Esophagus squamous epithelium (tissue), 4 donors: ENCODE data around the gene SUSD6.

Source experiments
- POLR2A ChIP-seq, 4 donors: fragments of 450-650 bp; IDR thresholded peaks; one replicate each; pipeline ENCODE4 v1.6.1; 2017; ENCODE audit warnings: antibody characterized with exemption in 4 of 4, mild to moderate bottlenecking in 4 of 4, moderate library complexity in 3 of 4
- TF ChIP-seq, protein P1 (sequence below), 6 experiments: fragments of 450-650 bp in 4 of 6; fragments of 200-600 bp in 2 of 6; sonication (generic) in 2 of 6; IDR thresholded peaks; one replicate each; pipeline ENCODE4 v1.5.1; 2016 to 2019; ENCODE audit warnings: antibody characterized with exemption in 6 of 6, mild to moderate bottlenecking in 4 of 6, moderate library complexity in 4 of 6

DNA sequence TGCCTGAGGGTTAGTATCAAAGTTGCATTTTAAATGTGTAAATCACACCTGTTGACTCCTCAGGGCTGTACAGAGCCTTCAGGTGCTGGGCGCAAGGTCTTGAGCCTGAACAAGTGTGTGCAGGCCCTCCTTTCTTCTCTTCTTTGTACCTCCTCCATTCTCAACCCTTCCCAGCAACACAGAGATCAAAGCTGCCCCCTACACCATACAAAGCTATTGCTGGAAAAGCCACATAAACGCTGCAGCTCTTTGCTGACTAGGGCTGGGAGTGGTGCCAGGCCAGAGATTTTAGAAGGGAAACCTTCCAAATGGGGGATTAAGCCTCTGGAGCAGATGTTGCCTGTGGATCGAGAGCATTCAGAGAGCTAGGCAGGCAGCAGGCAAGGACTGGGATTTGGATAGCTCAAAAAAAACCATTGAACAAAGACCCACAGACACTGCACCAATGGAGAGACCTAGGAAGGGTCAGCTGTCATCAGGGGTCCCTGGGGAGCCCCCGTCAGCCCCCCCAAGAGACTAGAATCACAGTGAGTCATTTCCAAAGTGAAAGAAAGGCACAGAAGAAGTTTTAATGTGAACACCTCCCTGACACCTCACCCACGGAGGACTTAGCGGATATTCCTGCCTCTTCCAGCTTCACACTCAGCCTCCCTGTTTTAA lies 18.2 kb upstream of the SUSD6 start:
- TF ChIP-seq, protein P1, sequence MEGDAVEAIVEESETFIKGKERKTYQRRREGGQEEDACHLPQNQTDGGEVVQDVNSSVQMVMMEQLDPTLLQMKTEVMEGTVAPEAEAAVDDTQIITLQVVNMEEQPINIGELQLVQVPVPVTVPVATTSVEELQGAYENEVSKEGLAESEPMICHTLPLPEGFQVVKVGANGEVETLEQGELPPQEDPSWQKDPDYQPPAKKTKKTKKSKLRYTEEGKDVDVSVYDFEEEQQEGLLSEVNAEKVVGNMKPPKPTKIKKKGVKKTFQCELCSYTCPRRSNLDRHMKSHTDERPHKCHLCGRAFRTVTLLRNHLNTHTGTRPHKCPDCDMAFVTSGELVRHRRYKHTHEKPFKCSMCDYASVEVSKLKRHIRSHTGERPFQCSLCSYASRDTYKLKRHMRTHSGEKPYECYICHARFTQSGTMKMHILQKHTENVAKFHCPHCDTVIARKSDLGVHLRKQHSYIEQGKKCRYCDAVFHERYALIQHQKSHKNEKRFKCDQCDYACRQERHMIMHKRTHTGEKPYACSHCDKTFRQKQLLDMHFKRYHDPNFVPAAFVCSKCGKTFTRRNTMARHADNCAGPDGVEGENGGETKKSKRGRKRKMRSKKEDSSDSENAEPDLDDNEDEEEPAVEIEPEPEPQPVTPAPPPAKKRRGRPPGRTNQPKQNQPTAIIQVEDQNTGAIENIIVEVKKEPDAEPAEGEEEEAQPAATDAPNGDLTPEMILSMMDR (IDR thresholded peaks at IDR 0.05): no peak
- no peak for TF ChIP-seq POLR2A (IDR thresholded peaks at IDR 0.05)
